GM19372 (cell line): Measurements from ENCODE around the gene INSR.
A peak's percentile ranks its signal among the peaks of the same experiment; 100 is the strongest.

Experiments used
- ATAC-seq: cut with Tn5 transposase; IDR thresholded peaks from one replicate; pipeline ENCODE4 v1.9.1; 2021; ENCODE audit warnings: mild to moderate bottlenecking, low read depth, moderate library complexity; ENCODE audit not compliant: unreplicated experiment

Gene INSR

DNA sequence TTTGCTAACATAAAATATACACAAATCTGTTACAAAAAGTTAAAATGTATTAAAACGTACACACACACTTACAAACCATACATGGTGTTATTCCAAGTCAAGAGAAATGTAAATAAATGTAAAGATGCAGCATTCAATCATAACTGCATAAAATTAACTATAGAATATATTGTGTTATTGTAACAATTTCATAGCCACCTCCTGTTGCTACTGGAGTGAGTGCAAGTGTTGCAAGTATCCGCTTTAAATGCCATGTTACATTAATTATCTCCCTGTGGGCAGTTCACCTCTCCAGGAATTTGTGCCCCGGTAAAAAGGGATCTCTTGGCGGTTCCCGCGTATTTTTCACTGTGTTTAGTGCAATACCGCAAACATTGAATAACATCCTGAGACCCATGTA, 3.5 kb upstream of the INSR start:
- ATAC-seq = no peak

GRCh38 chr19:7295912-7296536, 1.8 kb upstream of the INSR start:
- ATAC-seq = no peak

DNA sequence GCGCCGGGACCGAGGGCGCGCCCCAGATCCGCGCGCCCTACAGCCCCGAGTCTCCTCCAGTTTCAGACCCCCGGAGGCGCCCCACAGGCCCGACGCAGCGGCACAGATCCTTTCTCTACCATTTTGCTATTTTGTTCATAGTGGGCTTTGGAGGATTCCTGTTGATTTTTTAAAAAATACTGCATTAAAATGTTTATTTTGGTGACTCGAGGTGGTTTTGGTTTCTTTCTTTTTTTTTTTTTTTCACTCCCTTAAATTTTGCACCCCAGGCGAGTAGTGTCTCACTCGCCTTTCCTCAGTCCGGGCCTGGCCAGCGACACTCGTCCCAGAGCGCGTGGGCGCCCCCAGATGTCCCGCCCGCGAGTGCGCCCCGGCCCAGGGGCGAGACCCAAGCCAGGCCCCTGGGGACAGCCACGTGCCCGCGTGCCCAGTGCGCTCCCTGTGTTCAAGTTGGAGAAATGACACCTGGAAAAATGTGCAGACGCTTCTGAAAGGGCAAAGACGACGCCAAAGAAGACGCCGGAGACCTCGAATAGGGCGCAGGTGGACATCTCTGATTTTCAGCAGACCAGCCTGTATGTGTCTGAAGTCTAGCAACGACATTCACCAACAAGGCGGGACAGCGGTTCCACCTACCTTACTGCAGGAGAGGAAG, 471 bp upstream of the INSR start:
- ATAC-seq = no peak

DNA sequence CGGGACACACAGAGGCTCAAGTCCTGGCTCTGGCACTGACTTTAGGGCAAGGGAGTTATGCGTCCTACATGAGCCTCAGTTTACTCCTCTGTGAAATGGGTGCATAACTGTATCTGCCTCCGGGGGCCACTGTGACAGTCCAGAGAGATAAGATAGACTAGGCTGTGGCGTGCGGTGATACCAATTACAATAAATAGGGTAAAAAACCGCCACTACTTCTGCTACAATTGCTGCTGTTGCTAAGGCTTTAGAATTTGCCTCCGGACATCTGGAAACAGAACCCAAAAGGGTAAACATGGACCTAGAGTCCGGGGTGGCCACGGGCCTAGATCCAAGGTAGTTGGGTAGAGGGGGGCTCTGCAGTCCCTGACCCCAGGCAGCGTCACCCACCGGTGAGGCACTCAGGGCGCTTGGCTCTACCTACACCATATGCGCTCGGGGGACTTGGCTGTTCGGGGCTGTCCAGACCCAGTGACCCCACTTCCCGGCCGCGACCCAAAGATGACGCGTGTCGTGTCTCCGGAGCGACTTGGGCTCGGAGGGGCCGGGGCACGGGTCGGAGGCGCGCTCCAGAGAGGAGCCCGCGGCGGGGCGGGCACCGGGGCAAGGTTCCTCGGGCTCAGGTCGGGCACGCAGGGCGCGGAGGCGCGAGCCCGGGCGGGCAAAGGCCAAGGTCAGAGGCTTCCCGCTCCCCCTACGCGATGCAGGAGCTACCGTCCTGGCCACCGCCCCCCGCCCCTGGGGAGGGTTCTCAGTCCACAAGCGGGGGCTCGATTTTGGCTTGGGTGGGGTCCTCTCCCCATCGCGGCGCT, 1.1 kb downstream of the INSR start:
- no peak for ATAC-seq

GRCh38 chr19:7292352-7292949, 1.8 kb downstream of the INSR start:
- no peak for ATAC-seq

GRCh38 chr19:7288977-7289376, 5.2 kb downstream of the INSR start:
- no peak for ATAC-seq

DNA sequence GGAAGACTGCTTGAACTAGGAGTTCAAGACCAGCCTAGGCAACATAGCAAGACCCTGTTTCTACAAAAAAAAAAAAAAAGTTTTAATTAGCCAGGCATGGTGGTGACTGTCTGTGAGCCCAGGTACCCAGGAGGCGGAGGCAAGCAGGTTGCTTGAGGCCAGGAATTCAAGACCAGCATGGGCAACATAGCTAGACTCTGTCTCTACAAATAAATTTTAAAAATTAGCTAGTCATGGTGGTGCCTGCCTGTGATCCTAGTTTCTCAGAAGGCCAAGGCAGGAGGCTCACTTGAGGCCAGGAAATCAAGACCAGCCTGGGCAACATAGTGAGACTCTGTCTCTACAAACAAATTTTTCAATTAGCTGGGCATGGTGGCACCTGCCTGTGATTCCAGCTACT, 6.1 kb downstream of the INSR start:
- no peak for ATAC-seq

DNA sequence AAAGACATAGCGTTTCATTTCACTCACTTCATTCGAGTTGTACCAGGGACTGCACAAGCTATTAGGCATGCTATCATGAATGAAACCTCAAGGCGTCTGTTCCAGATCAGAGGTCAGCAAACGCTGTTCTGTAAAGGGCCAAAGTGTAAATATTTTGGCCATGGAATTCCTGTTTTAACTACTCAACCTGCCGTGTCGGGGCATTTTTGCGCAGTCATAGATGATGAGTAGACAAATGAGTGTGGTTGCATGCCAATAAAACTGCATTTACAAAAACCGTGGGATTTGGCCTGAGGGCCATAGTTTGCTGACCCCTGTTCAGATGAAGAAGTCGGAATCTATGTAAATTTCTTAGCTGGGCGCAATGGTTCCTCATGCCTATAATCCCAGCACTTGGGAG, 6.5 kb downstream of the INSR start:
- no peak for ATAC-seq

GRCh38 chr19:7280940-7281666, 13.1 kb downstream of the INSR start:
- ATAC-seq = no peak

DNA sequence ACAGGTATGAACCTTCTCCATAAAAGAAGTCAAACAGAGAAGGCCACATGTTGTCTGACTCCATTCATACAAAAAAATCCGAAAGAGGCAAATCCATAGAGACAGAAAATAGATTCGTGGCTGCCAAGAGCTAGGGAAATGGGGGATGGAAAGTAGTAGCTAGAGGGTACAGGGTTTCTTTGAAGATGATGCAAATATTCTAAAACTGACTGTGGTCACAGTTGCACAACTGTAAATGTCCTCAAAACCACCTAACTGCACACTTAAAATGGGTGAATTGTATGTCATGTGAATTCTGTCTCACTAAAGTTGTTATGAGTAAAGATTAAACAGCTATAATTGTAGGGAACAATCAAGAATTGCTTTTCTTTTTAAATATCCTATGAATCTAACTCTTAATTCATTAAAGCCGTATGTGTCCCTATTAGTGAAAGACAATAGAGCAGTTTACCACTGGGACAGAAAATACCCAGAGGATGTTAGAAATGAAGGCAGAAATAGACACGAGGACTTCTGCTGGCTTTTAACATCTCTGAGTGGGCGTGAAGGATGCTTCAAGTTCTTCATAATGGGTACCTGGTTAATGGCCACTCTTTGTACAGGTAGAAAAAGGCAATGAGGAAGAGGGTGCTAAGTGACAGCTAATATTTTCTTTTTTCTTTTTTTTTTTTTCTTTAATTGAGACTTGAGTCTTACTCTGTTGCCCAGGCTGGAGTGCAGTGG, 21.2 kb downstream of the INSR start:
- peak; percentile 56 for ATAC-seq

DNA sequence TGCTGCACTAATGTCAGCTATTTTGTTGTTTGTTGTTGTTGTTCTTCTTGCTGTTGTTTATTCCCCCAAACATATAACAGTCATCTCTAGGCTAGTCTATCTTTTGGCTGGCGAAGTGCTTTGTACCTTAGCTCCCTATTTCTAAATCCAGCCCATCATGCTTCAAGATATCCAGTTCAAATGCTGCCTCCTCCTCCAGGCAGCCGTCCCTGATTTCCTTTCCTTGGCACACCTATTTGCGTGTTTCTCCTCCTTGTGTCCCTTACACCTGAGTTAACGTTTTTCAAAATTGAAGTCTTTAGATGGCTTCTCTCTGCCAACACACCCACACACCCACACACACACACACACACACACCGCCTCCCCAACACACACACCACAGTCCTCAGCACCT, 25.5 kb downstream of the INSR start:
- ATAC-seq = no peak

DNA sequence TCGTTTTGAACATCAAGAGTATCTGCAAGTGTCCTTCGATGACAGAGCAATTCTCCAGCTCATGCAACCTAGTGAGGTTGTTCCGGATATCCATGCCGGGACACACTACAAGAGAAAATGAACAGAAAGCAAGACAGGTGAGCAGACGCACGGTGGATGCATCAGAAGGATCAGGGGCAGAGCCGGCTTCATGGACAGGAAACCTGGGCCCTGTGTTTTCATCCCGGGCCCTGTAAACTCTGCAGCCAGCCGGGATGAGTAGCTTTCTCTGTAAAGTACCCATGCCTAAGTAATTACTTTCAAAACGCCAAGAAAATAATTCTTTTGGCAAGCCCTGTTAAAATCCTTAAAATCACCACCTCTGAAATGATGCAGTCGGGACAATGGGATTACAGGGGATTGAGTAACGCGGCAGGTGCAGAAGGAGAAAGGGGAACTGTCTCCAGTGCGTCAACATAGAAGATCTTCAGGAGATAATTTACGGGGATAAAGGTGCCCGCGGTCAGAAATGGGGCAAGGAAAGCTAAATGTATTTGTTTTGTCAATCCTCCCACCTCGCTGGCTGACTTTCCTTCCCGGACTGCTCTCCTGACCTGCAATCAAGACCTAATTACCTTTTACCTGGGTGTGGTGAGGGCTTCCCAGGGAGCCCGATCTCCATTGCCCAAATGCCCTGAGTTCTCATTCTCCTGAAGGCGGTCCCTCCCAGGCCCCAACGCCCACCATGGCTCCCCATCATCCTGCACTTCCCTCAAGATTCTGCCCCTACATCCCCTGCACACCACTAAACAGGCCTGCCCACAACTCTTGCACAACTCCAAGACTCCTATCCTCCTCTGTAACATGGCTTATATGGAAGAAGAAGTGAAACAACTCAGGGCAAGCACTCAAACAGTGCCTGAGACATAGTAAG, 26.2 kb downstream of the INSR start:
- no peak for ATAC-seq

GRCh38 chr19:7266832-7267231, 27.4 kb downstream of the INSR start:
- no peak for ATAC-seq

DNA sequence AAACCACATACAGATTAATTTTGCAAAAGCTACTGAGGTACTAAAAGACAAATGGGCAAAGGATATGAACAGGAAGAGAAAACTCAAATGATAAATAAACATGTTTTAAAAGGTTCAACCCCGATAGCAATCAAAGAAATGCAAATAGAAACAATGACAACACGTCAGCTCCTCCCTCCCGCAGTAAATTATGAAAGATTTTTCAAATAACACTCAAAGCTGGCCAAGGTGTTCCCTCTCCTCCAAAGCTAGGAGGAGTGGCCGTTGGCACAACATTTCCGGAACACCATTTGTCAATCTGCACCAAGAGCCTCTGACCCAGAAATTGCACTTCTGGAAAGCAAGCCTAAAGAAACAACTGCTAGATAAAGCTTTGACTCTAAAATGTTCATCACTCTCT, 28.3 kb downstream of the INSR start:
- no peak for ATAC-seq

DNA sequence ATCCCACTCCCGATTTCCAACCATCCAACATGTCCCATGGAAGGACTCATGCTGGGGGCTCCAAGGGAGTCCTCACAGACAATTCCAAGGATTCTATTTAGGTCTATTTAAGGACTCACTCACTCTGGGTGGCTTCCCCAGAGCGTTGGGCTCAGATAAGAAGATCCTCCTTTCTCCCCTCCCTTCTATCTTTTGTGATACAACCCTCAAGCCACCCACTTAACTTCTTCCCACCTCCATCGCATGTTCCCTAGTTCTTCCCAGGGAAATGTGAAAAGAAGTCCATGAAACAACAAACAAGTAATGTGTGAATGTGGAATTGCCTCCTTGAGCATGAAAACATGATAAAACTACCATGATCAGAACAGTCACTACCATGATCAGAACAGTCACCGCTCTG, 29.4 kb downstream of the INSR start:
- no peak for ATAC-seq

GRCh38 chr19:7263521-7263920, 30.7 kb downstream of the INSR start:
- no peak for ATAC-seq

DNA sequence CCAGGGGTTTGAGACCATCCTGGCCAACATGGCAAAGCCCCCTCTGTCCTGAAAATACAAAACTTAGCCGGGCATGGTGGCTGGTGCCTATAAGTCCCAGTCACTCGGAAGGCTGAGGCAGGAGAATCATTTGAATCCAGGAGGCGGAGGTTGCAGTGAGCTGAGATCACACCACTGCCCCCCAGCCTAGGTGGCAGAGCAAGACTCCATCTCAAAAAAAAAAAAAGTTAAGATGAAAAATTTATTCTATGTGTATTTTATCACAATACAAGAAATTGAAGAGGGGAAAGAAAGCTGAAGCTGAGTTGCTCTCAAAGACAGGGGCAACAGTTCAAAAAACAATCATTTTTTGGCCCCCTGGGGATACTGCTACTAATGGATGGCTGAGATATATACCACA, 31.1 kb downstream of the INSR start:
- ATAC-seq = no peak

DNA sequence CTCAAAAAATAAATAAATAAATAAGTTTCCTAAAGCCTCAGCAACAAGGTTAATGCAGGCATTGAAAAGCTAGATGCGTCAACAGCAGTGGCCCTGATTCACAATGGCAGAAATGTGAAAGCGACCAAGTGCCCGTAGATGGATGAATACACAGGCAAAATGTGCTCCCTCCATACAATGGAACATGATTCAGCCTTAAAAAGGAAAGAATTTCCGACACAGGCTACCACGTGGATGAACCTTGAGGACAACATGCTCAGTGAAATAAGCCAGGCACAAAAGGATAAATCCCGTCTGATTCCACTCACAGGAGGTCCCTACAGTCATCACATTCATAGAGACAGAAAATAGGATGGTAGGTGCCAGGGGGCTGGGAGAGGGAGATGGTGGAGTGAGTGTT, 31.7 kb downstream of the INSR start:
- no peak for ATAC-seq

- ATAC-seq = no peak
Observed at GRCh38 chr19:7260161-7260560, 34.1 kb downstream of the INSR start.
